Stimulated activated CD8-positive, alpha-beta memory T cell treated with anti-CD3 and anti-CD28 coated beads, Interleukin-12 subunit alpha, Interleukin-12 subunit beta, amount 100 ng/mL, for 4 hours (primary cell): ENCODE data around the gene CASQ1.

Experiments
- DNase-seq: peaks from one replicate; pipeline ENCODE4 v3.0.0-alpha.2; 2020; ENCODE audit warnings: low read depth

Gene CASQ1

GRCh38 chr1:160189649-160190625, at the start of gene CASQ1:
TSS of gene CASQ1 (plus strand) at chr1:160190575. CDS start at chr1:160190752, 177 bp downstream.
- DNase-seq: no peak

DNA sequence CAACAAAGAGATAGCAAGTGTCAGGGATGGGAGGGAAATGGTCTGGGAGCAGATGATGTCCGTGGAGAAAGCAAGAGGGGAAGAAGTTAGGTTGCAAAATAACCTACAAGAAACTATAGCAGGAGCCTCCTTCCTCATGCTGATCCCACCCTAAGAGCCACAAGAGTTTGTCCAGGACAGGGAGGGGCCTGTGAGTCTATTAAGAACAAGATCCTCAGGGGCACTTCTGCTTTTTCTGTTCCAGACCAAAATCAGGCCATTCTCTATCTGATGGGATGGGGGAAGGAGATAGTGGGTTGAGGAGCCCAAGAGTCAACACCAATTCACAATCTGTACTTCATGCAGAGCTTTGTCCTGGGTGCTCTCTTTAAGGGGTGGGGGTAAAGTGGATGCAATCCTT, 46.7 kb upstream of the CASQ1 start:
- DNase-seq: no peak

DNA sequence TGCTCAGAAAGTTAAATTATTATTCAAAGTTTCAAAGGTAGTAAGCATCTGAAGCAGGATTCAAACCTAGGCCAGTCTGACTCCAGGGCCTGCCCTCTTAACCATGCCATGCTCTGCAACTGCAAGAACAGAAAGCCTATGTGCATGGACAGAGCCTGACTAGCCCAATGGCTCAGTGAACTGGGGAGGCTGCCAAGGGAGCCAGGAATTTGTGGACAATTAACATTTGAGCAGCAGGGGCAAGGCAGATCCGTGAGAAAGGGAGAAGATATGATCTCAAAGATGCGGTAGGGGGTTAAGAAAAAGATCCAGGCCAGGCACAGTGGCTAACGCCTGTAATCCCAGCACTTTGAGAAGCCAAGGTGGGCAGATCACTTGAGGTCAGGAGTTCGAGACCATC, 45.5 kb upstream of the CASQ1 start:
- DNase-seq: no peak

GRCh38 chr1:160146107-160146506, 44.3 kb upstream of the CASQ1 start:
- no peak for DNase-seq

DNA sequence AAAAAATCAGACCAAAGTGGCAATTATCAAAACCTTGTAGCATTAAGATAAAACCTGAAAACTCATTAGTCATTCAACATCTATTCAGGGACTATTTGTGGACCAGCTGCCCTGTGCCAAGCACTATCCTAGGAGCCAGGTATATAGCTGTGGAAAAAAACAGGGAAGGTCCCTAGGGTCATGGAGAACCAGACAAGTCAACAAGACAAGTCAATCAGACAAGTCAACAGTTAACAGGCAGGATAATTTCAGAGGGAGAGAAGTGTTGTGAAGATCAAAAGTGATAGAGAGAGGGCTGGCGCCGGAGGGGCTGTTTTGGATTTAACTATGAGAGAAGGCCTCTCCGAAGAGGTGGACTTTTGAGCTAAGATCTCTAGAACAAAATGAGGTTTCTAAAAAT, 42.3 kb upstream of the CASQ1 start:
- no peak for DNase-seq

DNA sequence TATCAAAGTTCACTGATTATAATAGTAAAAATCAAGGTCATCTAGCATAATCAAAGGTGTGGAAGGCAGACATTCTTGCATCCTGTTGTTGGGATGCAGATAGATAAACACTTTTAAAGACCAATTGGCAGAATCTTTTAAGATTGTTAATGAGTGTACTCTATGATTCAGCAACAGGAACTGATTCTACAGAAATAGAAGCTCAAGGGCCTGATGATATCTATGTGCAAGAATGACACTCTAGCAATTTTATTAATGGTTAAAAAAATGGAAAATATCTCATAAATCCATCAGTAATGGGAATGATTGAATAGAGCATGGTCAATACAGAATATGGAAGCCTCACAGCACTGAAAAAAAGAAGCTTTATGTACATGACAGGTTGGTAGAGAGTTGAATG, 41.1 kb upstream of the CASQ1 start:
- no peak for DNase-seq

GRCh38 chr1:160149716-160150115, 40.7 kb upstream of the CASQ1 start:
- no peak for DNase-seq

DNA sequence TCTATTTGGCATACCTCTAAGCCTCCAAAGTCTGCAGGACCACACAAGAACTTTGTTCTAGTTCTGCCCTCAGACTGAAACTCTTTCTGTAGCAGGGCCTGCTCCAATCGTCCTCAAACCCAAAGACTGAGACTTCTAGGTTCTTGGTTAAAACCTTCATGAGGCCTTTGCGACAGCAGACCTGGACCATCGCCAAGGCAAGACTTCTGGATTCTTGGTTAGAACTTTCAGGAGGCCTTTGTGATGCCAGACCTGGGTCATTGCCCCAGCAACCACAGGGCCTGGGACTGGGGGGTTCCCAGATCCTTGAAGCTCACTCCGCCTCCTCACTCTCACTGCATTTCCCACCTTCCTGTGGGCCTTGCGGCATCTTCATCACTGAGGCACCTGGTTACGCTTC, 39.1 kb upstream of the CASQ1 start, which contains the start of gene ATP1A4:
TSS of gene ATP1A4 (plus strand) at position 301 of the 400 bp plus-strand sequence. CDS start 438 bp downstream, outside the sequence.
- no peak for DNase-seq

GRCh38 chr1:160154790-160155189, 35.6 kb upstream of the CASQ1 start:
- DNase-seq: no peak

DNA sequence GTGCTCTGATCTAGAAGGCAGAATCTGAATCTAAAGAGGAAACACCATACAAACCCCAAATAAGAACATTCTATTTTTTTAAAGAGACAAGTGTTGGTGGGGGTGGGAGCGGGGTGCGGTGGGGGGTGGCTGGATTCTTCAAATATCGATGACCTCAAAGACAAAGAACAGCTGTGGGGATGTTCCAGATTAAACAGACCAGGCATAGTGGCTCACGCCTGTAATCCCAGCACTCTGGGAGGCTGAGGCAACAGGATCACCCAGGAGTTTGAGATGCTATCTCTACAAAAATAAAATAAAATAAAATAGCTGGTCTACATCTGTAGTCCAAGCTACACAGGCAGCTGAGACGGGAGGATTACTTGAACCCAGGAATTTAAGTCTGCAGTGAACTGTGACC, 34.0 kb upstream of the CASQ1 start:
- DNase-seq: no peak

DNA sequence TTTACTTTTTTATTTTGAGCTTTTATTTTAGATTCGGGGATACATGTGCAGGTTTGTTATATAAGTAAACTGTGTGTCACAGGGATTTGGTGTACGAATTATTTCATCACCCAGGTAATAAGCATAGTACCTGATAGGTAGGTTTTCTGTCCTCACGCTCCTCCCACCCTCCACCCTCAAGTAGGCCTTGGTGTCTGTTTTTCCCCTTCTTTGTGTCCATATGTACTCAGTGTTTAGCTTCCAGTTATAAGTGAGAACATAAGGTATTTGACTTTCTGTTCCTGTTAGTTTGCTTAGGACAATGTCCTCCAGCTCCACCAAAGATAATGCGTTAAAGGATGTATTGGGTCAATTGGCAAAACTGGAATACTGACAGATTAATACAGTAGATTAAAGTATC, 33.2 kb upstream of the CASQ1 start:
- no peak for DNase-seq

GRCh38 chr1:160158031-160158430, 32.3 kb upstream of the CASQ1 start:
- DNase-seq: no peak

- DNase-seq: no peak
Observed at GRCh38 chr1:160158534-160158933, 31.8 kb upstream of the CASQ1 start.

GRCh38 chr1:160159846-160160245, 30.5 kb upstream of the CASQ1 start:
- DNase-seq: no peak

- no peak for DNase-seq
Observed at GRCh38 chr1:160161965-160162705, 28.2 kb upstream of the CASQ1 start.

DNA sequence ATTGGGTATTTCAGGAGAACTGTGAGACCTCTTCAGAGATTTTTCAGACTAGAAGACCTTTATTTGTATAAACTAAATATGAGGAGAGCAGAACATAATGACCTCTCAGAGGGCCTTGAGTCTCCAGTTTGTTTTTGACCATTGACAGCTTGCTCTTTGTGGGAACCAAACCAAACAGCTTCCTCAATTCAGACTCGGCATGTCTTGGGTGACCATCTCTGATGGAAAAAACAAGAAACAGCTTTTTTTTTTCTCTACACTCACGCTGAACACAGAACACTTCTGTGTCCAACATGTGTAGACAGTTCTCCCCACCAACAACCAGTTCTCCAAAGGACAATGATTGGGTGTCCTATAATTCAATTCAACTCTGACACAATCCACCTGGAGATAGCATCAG, 27.4 kb upstream of the CASQ1 start:
- DNase-seq: no peak

GRCh38 chr1:160163615-160164014, 26.8 kb upstream of the CASQ1 start:
- DNase-seq: no peak

- DNase-seq: no peak
Observed at GRCh38 chr1:160164121-160164520, 26.3 kb upstream of the CASQ1 start.

- DNase-seq: no peak
Observed at GRCh38 chr1:160166166-160166868, 24.1 kb upstream of the CASQ1 start.

GRCh38 chr1:160167056-160167455, 23.3 kb upstream of the CASQ1 start:
- DNase-seq: no peak

DNA sequence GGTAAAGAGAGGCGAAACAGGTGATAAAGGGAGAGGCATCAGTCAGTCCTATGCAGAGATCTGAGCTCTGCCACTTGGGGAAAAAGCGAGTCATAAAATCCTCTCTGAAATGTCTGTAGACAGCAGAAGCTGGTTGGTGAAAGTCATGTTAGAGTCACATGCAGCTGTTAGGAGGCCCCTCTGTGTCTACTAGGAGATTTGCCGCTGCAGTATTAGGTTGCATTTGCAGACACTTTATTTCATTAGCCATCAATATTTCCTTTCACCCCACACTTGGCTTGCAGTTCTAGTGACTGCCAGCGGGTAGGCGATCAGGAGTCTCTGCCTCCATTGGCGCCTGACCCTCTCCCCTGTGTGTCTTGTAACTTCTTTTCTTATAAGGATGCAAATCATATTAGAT, 22.8 kb upstream of the CASQ1 start:
- no peak for DNase-seq

GRCh38 chr1:160168016-160168415, 22.4 kb upstream of the CASQ1 start:
- DNase-seq: no peak
